RPMI8226 (cell line): ENCODE results near the gene ACOT6.
"Not testable (repeated sequence)": the region's sequence is repeated elsewhere in the genome, so short reads cannot be mapped to it uniquely, and the experiment has no call there.

ENCODE experiments used
- DNase-seq: peaks from one replicate; pipeline ENCODE4 v3.0.0-alpha.2; 2015

The ACOT6 gene

GRCh38 chr14:73612339-73613045, at the start of gene ACOT6:
Gene ACOT6, plus strand, starts transcription at chr14:73612517. Its CDS starts 55 bp downstream, at chr14:73612572.
- DNase-seq: peak; percentile 23

- not testable (repeated sequence) for DNase-seq
These were observed 49.6 kb upstream of the ACOT6 start for GRCh38 chr14:73562696-73563095.

GRCh38 chr14:73566431-73566830, 45.9 kb upstream of the ACOT6 start:
- DNase-seq: not testable (repeated sequence)

GRCh38 chr14:73566935-73567334, 45.4 kb upstream of the ACOT6 start:
- DNase-seq: not testable (repeated sequence)

GRCh38 chr14:73567358-73567757, 45.0 kb upstream of the ACOT6 start:
- DNase-seq: no peak

- DNase-seq: no peak
These were observed 44.1 kb upstream of the ACOT6 start for GRCh38 chr14:73567951-73568885.

GRCh38 chr14:73568886-73569184, 43.5 kb upstream of the ACOT6 start:
- DNase-seq: not testable (repeated sequence)

DNA sequence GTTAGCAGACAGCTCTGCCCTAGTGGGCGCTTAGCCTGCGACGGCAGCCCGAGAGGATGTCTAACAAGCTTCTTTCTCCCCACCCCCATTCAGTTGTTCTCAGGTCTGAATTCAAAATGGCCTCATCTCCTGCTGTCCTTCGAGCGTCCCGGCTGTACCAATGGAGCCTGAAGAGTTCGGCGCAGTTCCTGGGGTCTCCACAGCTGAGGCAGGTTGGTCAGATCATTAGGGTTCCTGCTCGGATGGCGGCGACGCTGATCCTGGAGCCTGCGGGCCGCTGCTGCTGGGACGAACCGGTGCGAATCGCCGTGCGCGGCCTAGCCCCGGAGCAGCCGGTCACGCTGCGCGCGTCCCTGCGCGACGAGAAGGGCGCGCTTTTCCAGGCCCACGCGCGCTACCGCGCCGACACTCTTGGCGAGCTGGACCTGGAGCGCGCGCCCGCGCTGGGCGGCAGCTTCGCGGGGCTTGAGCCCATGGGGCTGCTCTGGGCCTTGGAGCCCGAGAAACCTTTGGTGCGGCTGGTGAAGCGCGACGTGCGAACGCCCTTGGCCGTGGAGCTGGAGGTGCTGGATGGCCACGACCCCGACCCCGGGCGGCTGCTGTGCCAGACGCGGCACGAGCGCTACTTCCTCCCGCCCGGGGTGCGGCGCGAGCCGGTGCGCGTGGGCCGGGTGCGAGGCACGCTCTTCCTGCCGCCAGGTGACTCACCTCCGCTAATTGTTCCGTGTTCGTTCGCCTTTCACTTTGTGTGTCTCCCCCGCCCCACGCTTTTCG, 42.9 kb upstream of the ACOT6 start, which contains the start of gene ACOT2:
Gene ACOT2 (plus strand): TSS at position 29 of the 774 bp plus-strand sequence. CDS start 28 bp downstream, at position 57.
- peak; percentile 41 for DNase-seq

DNA sequence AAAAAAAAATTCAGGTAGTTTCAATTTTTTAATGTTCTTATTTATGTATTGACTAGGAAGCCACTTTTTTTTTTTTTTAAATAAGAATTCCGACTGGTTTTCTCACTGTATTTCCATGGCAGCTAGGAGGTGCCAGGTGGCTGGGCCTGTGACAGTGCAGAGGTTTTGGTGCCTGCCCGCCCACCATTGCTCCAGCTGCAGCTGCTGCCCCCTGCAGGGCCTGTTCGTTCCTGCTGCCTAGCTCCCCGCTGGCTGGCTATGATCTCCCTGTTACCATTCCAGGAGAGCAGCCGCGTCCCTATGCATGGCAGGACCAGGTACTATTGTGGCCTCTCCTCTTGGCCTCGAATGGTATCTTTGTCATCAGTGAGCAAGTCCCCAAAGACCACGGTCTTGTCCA, 41.4 kb upstream of the ACOT6 start:
- not testable (repeated sequence) for DNase-seq

GRCh38 chr14:73573034-73573433, 39.3 kb upstream of the ACOT6 start:
- not testable (repeated sequence) for DNase-seq

DNA sequence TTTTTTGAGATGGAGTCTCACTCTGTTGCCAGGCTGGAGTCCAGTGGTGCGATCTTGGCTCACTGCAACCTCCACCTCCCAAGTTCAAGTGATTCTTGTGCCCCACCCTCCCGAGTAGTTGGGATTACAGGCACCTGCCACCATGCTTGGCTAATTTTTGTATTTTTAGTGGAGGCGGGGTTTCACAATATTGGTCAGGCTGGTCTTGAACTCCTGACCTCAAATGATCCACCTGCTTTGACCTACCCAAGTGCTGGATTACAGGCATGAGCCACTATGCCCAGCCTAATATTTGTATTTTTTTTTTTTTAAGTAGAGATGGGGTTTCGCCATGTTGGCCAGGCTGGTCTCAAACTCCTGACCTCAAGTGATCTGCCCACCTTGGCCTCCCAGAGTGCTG, 38.6 kb upstream of the ACOT6 start:
- not testable (repeated sequence) for DNase-seq

DNA sequence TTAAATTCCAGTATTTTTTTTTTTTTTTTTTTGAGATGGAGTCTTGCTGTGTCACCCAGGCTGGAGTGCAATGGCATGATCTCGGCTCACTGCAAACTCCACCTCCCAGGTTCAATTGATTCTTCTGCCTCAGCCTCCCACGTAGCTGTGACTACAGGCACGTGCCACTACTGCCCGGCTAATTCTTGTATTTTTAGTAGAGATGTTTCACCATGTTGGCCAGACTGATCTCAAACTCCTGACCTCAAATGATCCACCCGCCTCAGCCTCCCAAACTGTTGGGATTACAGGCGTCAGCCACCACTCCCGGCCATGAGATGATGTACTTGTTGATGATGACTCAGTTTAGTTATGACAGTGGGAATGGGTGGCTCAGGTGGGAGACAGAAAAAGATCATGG, 38.1 kb upstream of the ACOT6 start:
- DNase-seq: not testable (repeated sequence)

GRCh38 chr14:73576391-73576790, 35.9 kb upstream of the ACOT6 start:
- no peak for DNase-seq

- DNase-seq: not testable (repeated sequence)
These were observed 35.1 kb upstream of the ACOT6 start for GRCh38 chr14:73577214-73577613.

DNA sequence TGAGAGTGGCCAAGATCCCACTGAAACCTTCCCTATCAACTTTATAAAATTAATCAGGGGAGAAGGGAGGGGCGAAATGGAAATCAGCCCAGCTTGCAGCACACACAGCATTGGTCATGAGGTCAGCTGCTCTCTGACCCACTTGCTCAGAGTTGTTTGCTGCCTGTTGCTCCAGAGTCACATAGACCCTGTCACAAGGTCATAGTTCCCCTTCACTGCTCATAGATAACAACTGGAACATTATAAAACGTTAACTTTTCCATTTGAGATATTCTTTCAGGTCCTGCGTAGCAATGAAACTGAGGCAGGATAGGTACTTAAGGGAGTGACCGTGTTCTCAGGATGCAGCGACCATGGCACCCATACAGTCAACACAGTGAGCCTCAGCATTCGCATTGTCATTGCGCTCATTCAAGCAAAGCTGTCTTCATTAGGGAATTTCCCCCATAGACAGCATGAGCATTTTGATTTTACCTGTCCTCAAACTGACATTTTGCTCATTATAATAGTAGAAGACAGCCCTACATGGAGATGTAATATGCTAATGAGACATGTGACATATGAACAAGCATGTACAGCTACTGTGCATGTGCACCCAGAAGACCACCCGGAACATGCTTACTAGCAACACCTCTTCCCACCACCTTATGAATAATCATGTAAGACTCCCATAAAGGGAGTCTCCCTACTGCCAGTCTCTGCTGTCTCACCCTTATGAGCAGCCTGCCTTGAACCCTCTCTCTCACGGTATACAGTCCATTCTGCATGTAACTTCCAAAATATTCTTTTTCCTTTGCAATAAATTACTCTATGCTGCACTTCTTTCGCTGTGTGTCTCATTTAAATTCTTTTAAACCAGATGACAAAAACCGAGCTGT, 30.0 kb upstream of the ACOT6 start:
- not testable (repeated sequence) for DNase-seq

GRCh38 chr14:73588695-73589094, 23.6 kb upstream of the ACOT6 start:
- no peak for DNase-seq

GRCh38 chr14:73589116-73589515, 23.2 kb upstream of the ACOT6 start:
- DNase-seq: no peak

- DNase-seq: not testable (repeated sequence)
These were observed 21.7 kb upstream of the ACOT6 start for GRCh38 chr14:73590673-73591004.

DNA sequence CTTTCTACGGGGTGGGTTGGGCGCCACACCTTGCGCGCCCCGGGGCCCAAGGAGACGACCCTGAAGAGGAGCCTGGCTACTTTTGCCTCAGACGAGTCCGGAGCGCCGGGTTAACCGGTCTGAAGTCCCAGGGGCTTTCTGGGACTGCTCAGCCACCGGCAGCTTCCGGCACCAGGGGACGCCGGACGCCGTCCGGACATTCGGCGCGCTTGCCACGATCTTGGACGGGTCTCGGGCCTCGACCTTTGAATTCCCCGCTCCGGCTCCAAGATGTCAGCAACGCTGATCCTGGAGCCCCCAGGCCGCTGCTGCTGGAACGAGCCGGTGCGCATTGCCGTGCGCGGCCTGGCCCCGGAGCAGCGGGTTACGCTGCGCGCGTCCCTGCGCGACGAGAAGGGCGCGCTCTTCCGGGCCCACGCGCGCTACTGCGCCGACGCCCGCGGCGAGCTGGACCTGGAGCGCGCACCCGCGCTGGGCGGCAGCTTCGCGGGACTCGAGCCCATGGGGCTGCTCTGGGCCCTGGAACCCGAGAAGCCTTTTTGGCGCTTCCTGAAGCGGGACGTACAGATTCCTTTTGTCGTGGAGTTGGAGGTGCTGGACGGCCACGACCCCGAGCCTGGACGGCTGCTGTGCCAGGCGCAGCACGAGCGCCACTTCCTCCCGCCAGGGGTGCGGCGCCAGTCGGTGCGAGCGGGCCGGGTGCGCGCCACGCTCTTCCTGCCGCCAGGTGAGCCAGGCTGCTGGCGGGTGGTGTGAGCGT, 20.4 kb upstream of the ACOT6 start, which contains the start of gene ACOT4:
Gene ACOT4 (plus strand): TSS at position 184 of the 760 bp plus-strand sequence. CDS start 87 bp downstream, at position 271.
- DNase-seq: peak; percentile 42

DNA sequence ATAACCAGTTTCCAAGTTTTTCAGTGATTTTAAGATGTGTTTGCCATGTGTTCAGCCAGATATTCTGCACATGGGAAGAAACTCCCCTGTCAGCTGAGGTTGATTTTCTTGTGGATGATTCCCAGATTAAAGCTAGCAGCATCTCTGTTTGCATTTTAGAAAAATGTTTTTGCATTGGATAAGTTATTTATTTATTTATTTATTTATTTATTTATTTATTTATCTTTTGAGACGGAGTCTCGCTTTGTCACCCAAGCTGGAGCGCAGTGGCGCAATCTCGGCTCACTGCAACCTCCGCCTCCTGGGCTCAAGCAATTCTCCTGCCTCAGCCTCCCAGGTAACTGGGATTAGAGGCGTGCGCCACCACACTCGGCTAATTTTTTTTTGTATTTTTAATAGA, 17.8 kb upstream of the ACOT6 start:
- no peak for DNase-seq

GRCh38 chr14:73599499-73599898, 12.8 kb upstream of the ACOT6 start:
- no peak for DNase-seq
